Measurements from ENCODE around the gene ZNF205. TPM values are rescaled to one million over a fixed set of nuclear protein-coding genes. Genes with fewer than 3 reads are reported as not detected.

Gene ZNF205
- total RNA-seq, 1 experiment from 2014 or later: 19.0 TPM

DNA sequence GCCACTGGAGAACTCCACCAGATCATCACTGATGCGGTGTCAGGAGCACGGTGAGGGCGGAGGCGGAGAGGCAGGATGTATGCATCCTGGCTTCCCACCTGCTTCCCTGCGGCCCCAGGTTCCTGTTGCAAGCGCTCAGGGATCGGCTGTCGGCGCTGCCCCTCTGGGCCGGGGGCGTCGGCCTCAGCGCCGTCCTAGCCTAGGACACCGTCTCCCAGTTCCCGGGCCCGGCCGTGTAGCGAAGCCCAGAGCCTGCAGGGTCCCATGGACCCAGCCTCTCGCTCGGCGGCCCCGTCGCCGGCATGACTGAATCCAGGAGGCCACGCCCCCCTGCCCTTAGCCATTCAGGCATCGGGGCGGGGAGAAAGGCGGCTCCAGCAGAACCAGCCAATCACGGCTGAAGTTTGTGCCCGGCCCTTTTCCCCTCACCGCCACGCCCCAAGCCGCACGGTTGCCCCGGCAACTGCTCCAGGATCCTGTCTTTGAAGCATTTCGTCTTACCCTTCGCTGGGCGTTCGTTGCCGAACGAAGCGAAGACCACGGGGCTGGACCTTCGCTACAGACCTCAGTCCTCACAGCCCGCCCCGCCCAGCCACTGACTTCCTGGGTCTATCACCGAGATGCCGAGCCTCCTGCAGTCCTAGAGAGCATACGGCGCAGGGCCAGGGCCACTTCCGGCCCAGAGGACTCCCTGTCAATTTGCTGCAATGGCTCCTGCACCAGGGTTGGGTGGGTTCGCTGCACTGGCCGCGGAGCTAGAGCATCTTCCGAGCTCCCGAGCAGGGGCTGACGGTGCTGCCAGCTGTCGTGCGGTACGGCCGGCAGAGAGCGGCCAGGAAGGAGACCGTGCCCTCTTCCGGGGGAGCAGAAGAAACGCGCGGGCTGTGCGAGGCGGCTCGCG is 11.8 kb downstream of the ZNF205 start:
- peak overlapping the region; percentile 73 for H3K4me3 ChIP-seq (ENCODE audit: low read length)
- H3K4me2 ChIP-seq (ENCODE audit: low read length): peak overlapping the region; percentile 90
- H3F3A ChIP-seq (ENCODE audit: low read length, unreplicated experiment): no peaks in the 10 kb centered on the region
- H3K9me3 ChIP-seq (ENCODE audit: low read length): no peaks in the 10 kb centered on the region
- no peaks in the 10 kb centered on the region; the same call in 1 of the 2 replicates for H3K4me1 ChIP-seq (ENCODE audit: insufficient read depth, low read length)
- peak overlapping the region; percentile 50 for H3K9ac ChIP-seq (ENCODE audit: low read length)
- no peaks in the 10 kb centered on the region for H3K27me3 ChIP-seq (ENCODE audit: low read length)
- H4K20me1 ChIP-seq (ENCODE audit: low read length): no peaks in the 10 kb centered on the region
- peak overlapping the region; percentile 80 for H2AFZ ChIP-seq (ENCODE audit: low read length)
- DNase-seq (peak; percentile 88), ATAC-seq (peak; percentile 92)
- peak overlapping the region; percentile 11; the same call in 1 of the 2 replicates for H3K27ac ChIP-seq (ENCODE audit: low read length)
- no peaks in the 10 kb centered on the region; the same call in 1 of the 2 replicates for H3K36me3 ChIP-seq (ENCODE audit: low read depth, low read length)
- no peak for TF ChIP-seq EZH2 (IDR thresholded peaks at IDR 0.05; ENCODE audit: low read length, unreplicated experiment)
- no peak for TF ChIP-seq EZH2phosphoT487 (IDR thresholded peaks at IDR 0.05; ENCODE audit: borderline replicate concordance, low read length)
- TF ChIP-seq, protein P1, sequence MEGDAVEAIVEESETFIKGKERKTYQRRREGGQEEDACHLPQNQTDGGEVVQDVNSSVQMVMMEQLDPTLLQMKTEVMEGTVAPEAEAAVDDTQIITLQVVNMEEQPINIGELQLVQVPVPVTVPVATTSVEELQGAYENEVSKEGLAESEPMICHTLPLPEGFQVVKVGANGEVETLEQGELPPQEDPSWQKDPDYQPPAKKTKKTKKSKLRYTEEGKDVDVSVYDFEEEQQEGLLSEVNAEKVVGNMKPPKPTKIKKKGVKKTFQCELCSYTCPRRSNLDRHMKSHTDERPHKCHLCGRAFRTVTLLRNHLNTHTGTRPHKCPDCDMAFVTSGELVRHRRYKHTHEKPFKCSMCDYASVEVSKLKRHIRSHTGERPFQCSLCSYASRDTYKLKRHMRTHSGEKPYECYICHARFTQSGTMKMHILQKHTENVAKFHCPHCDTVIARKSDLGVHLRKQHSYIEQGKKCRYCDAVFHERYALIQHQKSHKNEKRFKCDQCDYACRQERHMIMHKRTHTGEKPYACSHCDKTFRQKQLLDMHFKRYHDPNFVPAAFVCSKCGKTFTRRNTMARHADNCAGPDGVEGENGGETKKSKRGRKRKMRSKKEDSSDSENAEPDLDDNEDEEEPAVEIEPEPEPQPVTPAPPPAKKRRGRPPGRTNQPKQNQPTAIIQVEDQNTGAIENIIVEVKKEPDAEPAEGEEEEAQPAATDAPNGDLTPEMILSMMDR (conservative IDR thresholded peaks at IDR 0.05; ENCODE audit: low read depth, low read length): 0 out of 2 replicates have a peak, but pooled peaks have one; percentile 8
- ChIA-PET POLR2A (ENCODE audit: unreplicated experiment) (no interaction called here), CTCF (no interaction called here)
- TSS peak; percentile 12 for BruUV-seq (replicated peaks)
- intact Hi-C loops (cut with micrococcal nuclease): loop anchor here (1.0 kb wide), 1 partner anchor 65 kb away; no protein-coding TSS in a partner anchor
- H3K79me2 ChIP-seq (ENCODE audit: low read length): no peaks in the 10 kb centered on the region
- no peaks in the 10 kb centered on the region for H3K9me2 ChIP-seq (replicated peaks; ENCODE audit: low read length)

DNA sequence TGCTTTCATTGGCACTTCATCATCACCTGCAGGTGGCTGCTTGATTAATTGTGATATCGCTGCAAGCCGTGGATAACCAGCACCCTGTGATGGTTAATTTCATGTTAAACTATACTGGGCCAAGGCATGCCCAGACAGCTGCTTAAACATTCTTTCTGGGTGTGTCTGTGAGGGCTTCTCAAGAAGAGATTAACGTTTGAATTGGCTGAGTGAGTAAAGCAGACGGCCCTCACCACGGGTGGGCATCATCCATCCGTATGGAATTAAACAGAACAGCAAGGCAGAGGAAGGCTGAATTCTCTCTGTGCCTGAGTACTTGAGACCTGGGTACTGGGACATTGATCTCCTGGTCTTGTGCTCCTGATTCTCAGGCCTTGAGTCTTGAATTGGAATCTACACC is 15.4 kb downstream of the ZNF205 start:
- no TSS peak for BruUV-seq (replicated peaks)
- H3K4me3 ChIP-seq (ENCODE audit: low read length): no peak overlapping the region
- ChIA-PET POLR2A (ENCODE audit: unreplicated experiment) (no interaction called here), CTCF (no interaction called here)
- peaks cover 7% of the 10 kb centered on the region for H3F3A ChIP-seq (ENCODE audit: low read length, unreplicated experiment)
- H3K9ac ChIP-seq (ENCODE audit: low read length): no peak overlapping the region
- no peak for ATAC-seq
- H3K27ac ChIP-seq (ENCODE audit: low read length): no peak overlapping the region
- H3K36me3 ChIP-seq (ENCODE audit: low read depth, low read length): peaks cover 3% of the 10 kb centered on the region; the same call in 1 of the 2 replicates
- no peaks in the 10 kb centered on the region for H4K20me1 ChIP-seq (ENCODE audit: low read length)
- no peaks in the 10 kb centered on the region for H3K27me3 ChIP-seq (ENCODE audit: low read length)
- H3K9me3 ChIP-seq (ENCODE audit: low read length): no peaks in the 10 kb centered on the region
- TF ChIP-seq EZH2phosphoT487 (IDR thresholded peaks at IDR 0.05; ENCODE audit: borderline replicate concordance, low read length) (no peak), EZH2 (IDR thresholded peaks at IDR 0.05; ENCODE audit: low read length, unreplicated experiment) (no peak)
- TF ChIP-seq, protein P1 (conservative IDR thresholded peaks at IDR 0.05; ENCODE audit: low read depth, low read length): no peak
- no peak overlapping the region for H3K4me2 ChIP-seq (ENCODE audit: low read length)
- H3K4me1 ChIP-seq (ENCODE audit: insufficient read depth, low read length): no peaks in the 10 kb centered on the region; the same call in 1 of the 2 replicates
- no peaks in the 10 kb centered on the region for H3K9me2 ChIP-seq (replicated peaks; ENCODE audit: low read length)
- no peak overlapping the region for H2AFZ ChIP-seq (ENCODE audit: low read length)
- no peak for DNase-seq
- H3K79me2 ChIP-seq (ENCODE audit: low read length): peaks cover 5% of the 10 kb centered on the region
- intact Hi-C loops (cut with micrococcal nuclease): no loop called here
